Measurements from ENCODE around the gene AAMP.

The AAMP gene

GRCh38 chr2:218262631-218263586 is 7.0 kb downstream of the AAMP start:
- Histone ChIP-seq H3K4me2 (ENCODE audit: low read depth, low read length, poor library complexity, severe bottlenecking) (no peak overlapping the region), H3K9ac (ENCODE audit: low read length) (no peak overlapping the region), H3K36me3 (ENCODE audit: low read length) (no peaks in the 10 kb centered on the region)

GRCh38 chr2:218262237-218262600 is 7.7 kb downstream of the AAMP start:
- Histone ChIP-seq H3K9ac (ENCODE audit: low read length) (no peak overlapping the region), H3K27me3 (ENCODE audit: low read length) (no peaks in the 10 kb centered on the region), H2AFZ (ENCODE audit: low read depth, low read length, severe bottlenecking) (no peak overlapping the region), H3K9me3 (ENCODE audit: insufficient read depth, low read length) (no peaks in the 10 kb centered on the region), H3K9me2 (replicated peaks; ENCODE audit: insufficient read depth, low read length) (no peaks in the 10 kb centered on the region), H3K79me2 (ENCODE audit: insufficient read depth, low read length) (no peaks in the 10 kb centered on the region), H3K36me3 (ENCODE audit: low read length) (no peaks in the 10 kb centered on the region), H3K4me3 (ENCODE audit: insufficient read depth, low read length, poor library complexity, severe bottlenecking) (no peak overlapping the region), H3K27ac (ENCODE audit: low read depth, low read length) (no peak overlapping the region), H3K4me2 (ENCODE audit: low read depth, low read length, poor library complexity, severe bottlenecking) (no peak overlapping the region), H3F3A (ENCODE audit: insufficient read depth) (peaks cover 7% of the 10 kb centered on the region), H4K20me1 (ENCODE audit: low read depth, low read length) (no peaks in the 10 kb centered on the region)
- TF ChIP-seq EZH2phosphoT487 (conservative IDR thresholded peaks at IDR 0.05; ENCODE audit: low read length) (no peak), CTCF (IDR thresholded peaks at IDR 0.05; ENCODE audit: insufficient read depth, low read length, poor library complexity, severe bottlenecking) (no peak)

More at GRCh38 chr2:218262631-218263586, 7.0 kb downstream of the AAMP start:
- no peaks in the 10 kb centered on the region for H4K20me1 ChIP-seq (ENCODE audit: low read depth, low read length)
- H3K79me2 ChIP-seq (ENCODE audit: insufficient read depth, low read length): no peaks in the 10 kb centered on the region
- no peaks in the 10 kb centered on the region for H3K27me3 ChIP-seq (ENCODE audit: low read length)
- no peak overlapping the region for H3K4me3 ChIP-seq (ENCODE audit: insufficient read depth, low read length, poor library complexity, severe bottlenecking)
- H3K9me3 ChIP-seq (ENCODE audit: insufficient read depth, low read length): no peaks in the 10 kb centered on the region
- TF ChIP-seq EZH2phosphoT487 (conservative IDR thresholded peaks at IDR 0.05; ENCODE audit: low read length) (no peak), CTCF (IDR thresholded peaks at IDR 0.05; ENCODE audit: insufficient read depth, low read length, poor library complexity, severe bottlenecking) (no peak)
- no peak overlapping the region for H3K27ac ChIP-seq (ENCODE audit: low read depth, low read length)
- H3F3A ChIP-seq (ENCODE audit: insufficient read depth): peaks cover under 1% of the 10 kb centered on the region
- no peak overlapping the region for H2AFZ ChIP-seq (ENCODE audit: low read depth, low read length, severe bottlenecking)
- H3K9me2 ChIP-seq (replicated peaks; ENCODE audit: insufficient read depth, low read length): no peaks in the 10 kb centered on the region

- no peak overlapping the region for H3K4me3 ChIP-seq (ENCODE audit: insufficient read depth, low read length, poor library complexity, severe bottlenecking)
- H3K4me2 ChIP-seq (ENCODE audit: low read depth, low read length, poor library complexity, severe bottlenecking): no peak overlapping the region
Measured at GRCh38 chr2:218261423-218262236, 8.3 kb downstream of the AAMP start.

More at GRCh38 chr2:218261423-218262236, 8.3 kb downstream of the AAMP start:
- Histone ChIP-seq H3K9ac (ENCODE audit: low read length) (no peak overlapping the region), H3K27me3 (ENCODE audit: low read length) (no peaks in the 10 kb centered on the region), H3K9me3 (ENCODE audit: insufficient read depth, low read length) (no peaks in the 10 kb centered on the region), H2AFZ (ENCODE audit: low read depth, low read length, severe bottlenecking) (no peak overlapping the region), H4K20me1 (ENCODE audit: low read depth, low read length) (no peaks in the 10 kb centered on the region), H3K79me2 (ENCODE audit: insufficient read depth, low read length) (no peaks in the 10 kb centered on the region), H3K9me2 (replicated peaks; ENCODE audit: insufficient read depth, low read length) (no peaks in the 10 kb centered on the region), H3F3A (ENCODE audit: insufficient read depth) (peaks cover 13% of the 10 kb centered on the region), H3K36me3 (ENCODE audit: low read length) (no peaks in the 10 kb centered on the region), H3K27ac (ENCODE audit: low read depth, low read length) (no peak overlapping the region)
- TF ChIP-seq EZH2phosphoT487 (conservative IDR thresholded peaks at IDR 0.05; ENCODE audit: low read length) (no peak), CTCF (IDR thresholded peaks at IDR 0.05; ENCODE audit: insufficient read depth, low read length, poor library complexity, severe bottlenecking) (no peak)

Data from SU-DHL-6 (cell line).